COLO668 (cell line): ENCODE measurements around the gene MDFI.
"Not testable (repeated sequence)": the region's sequence is repeated elsewhere in the genome, so short reads cannot be mapped to it uniquely, and the experiment has no call there.

Experiments used
- DNase-seq: peaks from one replicate; lab custom pipeline; 2025; ENCODE audit not compliant: unreplicated experiment; lab: John Stamatoyannopoulos, UW

The MDFI gene

GRCh38 chr6:41602422-41602743 is 35.9 kb upstream of the MDFI start:
- no peak for DNase-seq

- DNase-seq = peak; percentile 59
These were observed 35.2 kb upstream of the MDFI start for GRCh38 chr6:41602864-41603608.

DNA sequence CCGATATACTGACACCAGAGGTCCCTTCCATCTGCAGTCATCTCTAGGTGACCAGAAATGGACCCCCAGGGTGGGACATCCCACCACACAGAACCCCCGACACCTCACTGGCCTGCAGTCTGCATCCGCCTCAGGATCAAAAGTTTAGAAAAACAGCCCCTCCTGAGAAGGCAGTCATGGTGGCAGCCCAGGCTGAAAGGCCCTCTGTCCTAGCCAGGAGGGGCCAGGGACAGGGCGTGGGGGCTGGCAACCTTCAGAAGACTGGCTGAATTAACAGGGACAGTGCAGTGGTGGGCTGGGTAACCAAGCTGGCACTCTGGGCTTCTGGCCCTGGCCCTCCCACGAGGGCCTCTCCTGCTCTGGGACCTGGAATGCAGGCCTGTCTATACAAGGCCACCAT is 34.3 kb upstream of the MDFI start:
- no peak for DNase-seq

GRCh38 chr6:41605649-41606048 is 32.6 kb upstream of the MDFI start:
- no peak for DNase-seq

DNA sequence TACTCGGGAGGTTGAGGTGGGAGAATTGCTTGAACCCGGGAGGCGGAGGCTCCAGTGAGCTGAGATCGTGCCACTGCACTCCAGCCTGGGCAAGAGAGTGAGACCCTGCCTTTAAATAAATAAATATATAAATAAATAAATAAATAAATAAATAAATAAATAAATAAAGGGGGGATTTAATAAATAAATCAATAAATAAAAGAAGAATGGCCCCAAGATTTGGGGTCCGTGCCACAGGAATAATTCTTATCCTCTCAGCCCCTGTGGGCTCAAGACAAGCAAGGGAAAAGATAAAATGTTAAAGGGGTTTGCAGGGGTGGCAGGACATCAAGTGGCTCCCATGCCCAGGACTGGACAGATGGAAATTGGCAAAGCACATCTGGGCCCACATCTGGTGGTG is 31.2 kb upstream of the MDFI start:
- no peak for DNase-seq

DNA sequence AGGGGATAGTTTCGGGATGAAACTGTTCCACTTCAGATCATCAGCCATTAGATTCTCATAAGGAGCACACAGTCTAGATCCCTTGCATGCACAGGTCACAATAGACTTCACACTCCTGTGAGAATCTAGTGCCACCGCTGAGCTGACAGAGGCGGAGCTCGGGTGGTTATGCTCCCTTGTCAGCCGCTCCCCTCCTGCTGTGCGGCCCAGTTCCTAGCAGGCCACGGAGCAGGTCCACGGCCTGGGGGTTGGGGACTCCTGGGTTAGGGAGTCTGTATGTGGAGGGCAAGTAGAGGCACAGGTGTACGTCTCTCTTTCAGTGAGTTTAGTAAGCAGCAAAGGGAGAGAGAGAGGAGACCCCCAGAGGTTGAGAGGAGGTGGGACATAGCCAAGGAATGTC is 30.5 kb upstream of the MDFI start:
- DNase-seq = no peak

GRCh38 chr6:41608443-41609151 is 29.7 kb upstream of the MDFI start:
- no peak for DNase-seq

DNA sequence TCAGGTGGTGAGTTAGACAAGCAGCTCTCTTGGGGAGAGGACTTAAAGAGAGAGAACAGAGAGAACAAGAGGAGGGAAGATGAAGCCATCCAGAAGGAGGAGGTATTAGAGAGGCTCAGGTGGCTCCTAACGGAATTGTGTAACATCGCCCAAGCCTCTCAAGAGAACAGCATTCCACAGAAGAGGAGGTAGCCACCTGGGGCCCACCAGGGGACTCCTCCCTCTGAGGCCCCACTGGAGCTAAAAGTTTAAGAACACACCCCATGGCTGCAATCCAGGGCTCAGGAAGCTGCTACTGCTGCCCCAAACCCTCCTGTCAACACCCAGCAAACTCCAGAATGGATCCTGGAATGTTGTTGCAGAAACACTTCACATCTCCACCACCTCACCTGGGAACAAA is 23.6 kb upstream of the MDFI start:
- DNase-seq = no peak

GRCh38 chr6:41615311-41615710 is 23.0 kb upstream of the MDFI start:
- no peak for DNase-seq

- no peak for DNase-seq
These were observed 19.7 kb upstream of the MDFI start for GRCh38 chr6:41618598-41618997.

DNA sequence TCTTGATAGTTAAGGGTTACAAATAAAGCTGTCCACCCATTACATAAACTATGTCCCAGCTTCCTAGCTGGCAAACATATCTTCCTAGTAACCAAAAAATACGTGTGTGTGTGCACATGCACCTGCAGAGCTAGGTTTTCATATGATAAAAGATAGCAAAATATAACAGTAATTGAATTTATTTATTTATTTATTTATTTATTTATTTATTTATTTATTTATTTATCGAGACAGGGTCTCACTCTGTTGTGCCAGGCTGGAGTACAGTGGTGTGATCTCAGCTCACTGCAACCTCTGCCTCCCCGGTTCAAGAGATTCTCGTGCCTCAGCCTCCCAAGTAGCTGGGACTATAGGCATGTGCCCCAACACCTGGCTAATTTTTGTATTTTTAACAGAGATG is 19.1 kb upstream of the MDFI start:
- DNase-seq = not testable (repeated sequence)

- DNase-seq = no peak
These were observed 16.9 kb upstream of the MDFI start for GRCh38 chr6:41621367-41621766.

GRCh38 chr6:41621802-41622201 is 16.5 kb upstream of the MDFI start:
- DNase-seq = no peak

- DNase-seq = no peak
These were observed 15.9 kb upstream of the MDFI start for GRCh38 chr6:41622206-41622988.

GRCh38 chr6:41623330-41623729 is 14.9 kb upstream of the MDFI start:
- DNase-seq = no peak

DNA sequence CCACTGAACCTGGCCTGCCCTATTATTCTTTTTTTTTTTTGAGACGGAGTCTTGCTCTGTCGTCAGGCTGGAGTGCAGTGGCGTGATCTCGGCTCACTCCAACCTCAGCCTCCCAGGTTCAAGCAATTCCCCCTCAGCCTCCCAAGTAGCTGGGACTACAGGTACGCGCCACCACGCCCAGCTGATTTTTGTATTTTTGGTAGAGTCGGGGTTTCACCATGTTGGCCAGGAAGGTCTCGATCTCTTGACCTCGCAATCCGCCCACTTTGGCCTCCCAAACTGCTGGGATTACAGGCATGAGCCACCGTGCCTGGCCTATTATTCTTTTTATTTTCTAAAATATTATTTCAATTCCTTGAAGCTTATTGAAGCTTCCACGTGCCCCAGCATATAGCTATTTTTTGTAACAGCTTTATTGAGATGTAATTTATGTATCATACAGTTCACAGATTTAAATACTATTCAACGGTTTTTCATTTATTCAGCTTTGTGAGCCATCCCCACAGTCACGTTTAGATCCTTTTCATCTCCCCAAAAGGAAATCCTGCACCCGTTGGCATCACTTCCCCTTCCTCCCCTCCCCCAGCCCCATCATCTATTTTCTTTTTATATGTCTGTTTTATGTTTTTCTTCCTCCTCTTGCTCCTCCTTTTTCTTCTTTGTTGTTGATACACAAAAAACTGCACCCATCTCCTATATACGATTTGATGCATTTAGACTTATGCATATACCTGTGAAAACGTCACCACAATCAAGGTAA is 13.5 kb upstream of the MDFI start:
- DNase-seq = no peak

DNA sequence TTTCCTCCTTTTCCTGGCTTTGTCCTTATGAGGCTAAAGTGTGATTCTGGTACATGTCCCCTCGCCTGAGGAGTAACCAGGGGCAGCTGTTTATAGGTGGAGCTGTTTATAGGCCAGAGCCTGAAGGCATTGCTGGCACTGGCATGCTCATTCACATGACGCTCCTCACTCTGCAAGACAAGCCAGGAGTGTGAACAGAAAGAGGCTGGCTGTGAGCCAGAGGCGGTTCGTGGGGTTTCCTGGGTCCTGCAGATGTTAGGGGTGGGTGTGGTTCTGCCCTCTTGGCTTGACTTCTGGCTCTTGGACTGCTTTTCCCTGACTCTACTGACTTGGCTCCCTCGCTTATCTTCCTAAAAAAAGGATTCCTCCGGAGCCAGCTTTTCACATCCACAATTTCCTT is 12.8 kb upstream of the MDFI start:
- DNase-seq = peak; percentile 8

- no peak for DNase-seq
These were observed 12.2 kb upstream of the MDFI start for GRCh38 chr6:41626022-41626421.

DNA sequence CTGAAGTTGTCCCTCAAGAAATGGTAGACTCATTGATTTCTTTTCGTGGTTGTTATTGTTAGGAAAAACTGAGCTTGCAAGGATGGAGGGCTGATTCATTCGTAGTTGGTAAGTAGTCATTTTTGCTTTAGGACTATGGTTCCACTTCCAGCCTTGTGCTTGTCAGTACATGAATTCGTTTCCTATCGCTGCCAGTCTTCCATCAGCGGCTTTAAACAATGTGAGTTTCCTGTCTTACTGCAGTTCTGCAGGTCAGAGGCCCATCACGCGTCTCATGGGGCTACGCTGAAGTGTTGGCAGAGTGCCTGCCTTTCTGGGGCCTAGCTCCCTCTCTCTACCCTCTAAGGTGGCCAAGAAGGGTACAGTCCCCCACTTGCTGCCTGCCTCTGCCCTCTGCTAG is 11.4 kb upstream of the MDFI start:
- no peak for DNase-seq

DNA sequence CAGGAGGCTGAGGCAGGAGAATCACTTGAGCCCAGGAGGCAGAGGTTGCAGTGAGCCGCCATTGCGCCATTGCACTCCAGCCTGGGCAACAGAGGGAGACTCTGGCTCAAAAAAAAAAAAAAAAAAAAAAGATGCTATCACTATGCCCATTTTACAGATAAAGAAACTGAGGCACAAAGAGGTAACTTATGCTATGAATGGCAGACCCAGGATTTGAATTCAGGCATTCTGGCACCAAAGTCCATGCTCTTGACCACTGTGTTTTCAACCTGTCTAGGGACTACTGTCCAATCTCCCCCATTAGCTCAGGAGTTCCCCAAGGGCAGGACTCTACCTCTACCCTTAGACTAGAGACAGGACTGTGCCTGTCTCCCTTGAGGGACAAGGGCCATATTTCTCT is 9.1 kb upstream of the MDFI start:
- no peak for DNase-seq

- DNase-seq = no peak
These were observed 8.2 kb upstream of the MDFI start for GRCh38 chr6:41630069-41630468.
